HepG2 (cell line): ENCODE measurements around the gene PRDM10. TPM values are rescaled to one million over a fixed set of nuclear protein-coding genes. Genes with fewer than 3 reads are reported as not detected.

Source experiments
- ATF3 ChIP-seq: sonication (generic); formaldehyde crosslinking; IDR thresholded peaks from 2 replicates; pipeline ENCODE4 v1.4.0; 2020; ENCODE audit warnings: missing genetic modification reagents
- BRCA1 ChIP-seq: sonication (generic); formaldehyde crosslinking; IDR thresholded peaks from 2 replicates; pipeline ENCODE4 v1.4.0; 2020; ENCODE audit warnings: missing genetic modification reagents
- ERF ChIP-seq: IDR thresholded peaks from 2 replicates; pipeline ENCODE4 v1.6.1; 2018; ENCODE audit warnings: missing biosample characterization, missing genetic modification reagents
- MIXL1 ChIP-seq: IDR thresholded peaks from 2 replicates; pipeline ENCODE4 v1.6.1; 2016
- NR2C2 ChIP-seq: sonication (generic); formaldehyde crosslinking; IDR thresholded peaks from 2 replicates; pipeline ENCODE4 v1.4.0; 2020; ENCODE audit warnings: missing genetic modification reagents, mild to moderate bottlenecking, moderate library complexity, borderline replicate concordance
- NR2F2 ChIP-seq: IDR thresholded peaks from 2 replicates; pipeline ENCODE4 v1.6.1; 2012; ENCODE audit warnings: low read depth, inconsistent platforms, borderline replicate concordance
- PRPF4 ChIP-seq: fragments of 200-400 bp; formaldehyde crosslinking; IDR thresholded peaks from 2 replicates; pipeline ENCODE4 v1.6.1; 2016; ENCODE audit warnings: low read length, low read depth; ENCODE audit not compliant: poor library complexity, severe bottlenecking
- SOX5 ChIP-seq: IDR thresholded peaks from 2 replicates; pipeline ENCODE4 v1.6.1; 2016; ENCODE audit warnings: borderline replicate concordance
- TEAD3 ChIP-seq: optimal IDR thresholded peaks from 2 replicates; pipeline ENCODE3; 2016; ENCODE audit warnings: borderline replicate concordance
- TFAP4 ChIP-seq: sonication (generic); IDR thresholded peaks from 2 replicates; pipeline ENCODE4 v1.6.1; 2016; ENCODE audit warnings: low read depth, borderline replicate concordance
- TFE3 ChIP-seq: IDR thresholded peaks from 2 replicates; pipeline ENCODE4 v1.6.1; 2016
- YEATS2 ChIP-seq: sonication (generic); formaldehyde crosslinking; IDR thresholded peaks from 2 replicates; pipeline ENCODE4 v1.4.0; 2020; ENCODE audit warnings: missing genetic modification reagents, borderline replicate concordance
- ZNF33B ChIP-seq: sonication (generic); formaldehyde crosslinking; IDR thresholded peaks from 2 replicates; pipeline ENCODE4 v1.5.1; 2020; ENCODE audit warnings: mild to moderate bottlenecking, missing genetic modification reagents
- ZNF580 ChIP-seq: IDR thresholded peaks from 2 replicates; pipeline ENCODE4 v1.6.1; 2016; ENCODE audit warnings: low read depth, borderline replicate concordance
- ZNF710 ChIP-seq: sonication (generic); formaldehyde crosslinking; IDR thresholded peaks from 2 replicates; pipeline ENCODE4 v1.5.0; 2020; ENCODE audit warnings: mild to moderate bottlenecking, missing genetic modification reagents, borderline replicate concordance
- ZNF720 ChIP-seq: sonication (generic); formaldehyde crosslinking; IDR thresholded peaks from 2 replicates; pipeline ENCODE4 v1.4.0; 2020; ENCODE audit warnings: missing genetic modification reagents
- ZNF883 ChIP-seq: sonication (generic); formaldehyde crosslinking; IDR thresholded peaks from 2 replicates; pipeline ENCODE4 v1.5.1; 2020; ENCODE audit warnings: mild to moderate bottlenecking, missing genetic modification reagents; ENCODE audit errors: not compliant biosample characterization
- polyA plus RNA-seq, 8 experiments: library from polyadenylated mRNA; depleted of rRNA in 3 of 8; stranded (reverse) in 7 of 8; unstranded in 1 of 8; fragments of >200 nt; fragmentation: Illumina TruSeq in 4 of 8; extraction: Trizol in 4 of 8; gene quantifications; 2 replicates each; pipeline versions ENCODE4 v1.2.1 to v1.2.3, GENCODE V29; 2011 to 2016; ENCODE audit warnings: low read depth in 4 of 8, missing spikeins in 1 of 8, mixed read lengths in 1 of 8; ENCODE audit not compliant: insufficient read depth in 1 of 8
- total RNA-seq, 5 experiments: library from RNA; depleted of rRNA; stranded (reverse); fragments of >200 nt; fragmentation: Illumina TruSeq; extraction: Trizol; gene quantifications; 2 replicates each; pipeline ENCODE4 v1.2.3, GENCODE V29; 2016; ENCODE audit warnings: low read depth in 1 of 5
- TF ChIP-seq, protein P1 (sequence below): IDR thresholded peaks from 2 replicates; pipeline ENCODE4 v1.6.1; 2016; ENCODE audit warnings: mild to moderate bottlenecking, missing biosample characterization, missing genetic modification reagents
- TF ChIP-seq, protein P2 (sequence below): IDR thresholded peaks from 2 replicates; pipeline ENCODE4 v1.6.1; 2016; ENCODE audit warnings: mild to moderate bottlenecking
- TF ChIP-seq, protein P3 (sequence below): sonication (generic); formaldehyde crosslinking; IDR thresholded peaks from 2 replicates; pipeline ENCODE4 v1.5.1; 2020; ENCODE audit warnings: missing genetic modification reagents, mild to moderate bottlenecking, borderline replicate concordance

The PRDM10 gene
- total and polyA plus RNA-seq, 2 of the 13 experiments (the other 11 are each of a cell fraction or from before 2014, with no cell fraction given) = 5.7 to 5.8 TPM

GRCh38 chr11:129992161-129992944, 10.3 kb downstream of the PRDM10 start (continued):
- no peak for TF ChIP-seq PRPF4
- TF ChIP-seq TFE3 (CRISPR knock-in tag) = 0 out of 2 replicates have a peak, but pooled peaks have one; percentile 16
- no peak for TF ChIP-seq ZNF720 (CRISPR knock-in tag)
- peak; percentile 47; the same call in 1 of the 2 replicates for TF ChIP-seq MIXL1 (CRISPR knock-in tag)
- TF ChIP-seq, protein P1, sequence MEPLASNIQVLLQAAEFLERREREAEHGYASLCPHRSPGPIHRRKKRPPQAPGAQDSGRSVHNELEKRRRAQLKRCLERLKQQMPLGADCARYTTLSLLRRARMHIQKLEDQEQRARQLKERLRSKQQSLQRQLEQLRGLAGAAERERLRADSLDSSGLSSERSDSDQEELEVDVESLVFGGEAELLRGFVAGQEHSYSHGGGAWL (CRISPR knock-in tag) = no peak
- no peak for TF ChIP-seq ZNF33B
- TF ChIP-seq BRCA1 = 0 out of 2 replicates have a peak, but pooled peaks have one; percentile 47
- TF ChIP-seq YEATS2 (CRISPR knock-in tag) = no peak
- peak; percentile 47 for TF ChIP-seq SOX5 (CRISPR knock-in tag)
- TF ChIP-seq ATF3 (CRISPR knock-in tag) = peak; percentile 82
- no peak for TF ChIP-seq ZNF710 (CRISPR knock-in tag)
- TF ChIP-seq ZNF883 (CRISPR knock-in tag) = no peak
- TF ChIP-seq NR2F2 = no peak
- TF ChIP-seq, protein P2, sequence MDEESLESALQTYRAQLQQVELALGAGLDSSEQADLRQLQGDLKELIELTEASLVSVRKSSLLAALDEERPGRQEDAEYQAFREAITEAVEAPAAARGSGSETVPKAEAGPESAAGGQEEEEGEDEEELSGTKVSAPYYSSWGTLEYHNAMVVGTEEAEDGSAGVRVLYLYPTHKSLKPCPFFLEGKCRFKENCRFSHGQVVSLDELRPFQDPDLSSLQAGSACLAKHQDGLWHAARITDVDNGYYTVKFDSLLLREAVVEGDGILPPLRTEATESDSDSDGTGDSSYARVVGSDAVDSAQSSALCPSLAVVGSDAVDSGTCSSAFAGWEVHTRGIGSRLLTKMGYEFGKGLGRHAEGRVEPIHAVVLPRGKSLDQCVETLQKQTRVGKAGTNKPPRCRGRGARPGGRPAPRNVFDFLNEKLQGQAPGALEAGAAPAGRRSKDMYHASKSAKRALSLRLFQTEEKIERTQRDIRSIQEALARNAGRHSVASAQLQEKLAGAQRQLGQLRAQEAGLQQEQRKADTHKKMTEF (CRISPR knock-in tag) = peak; percentile 33; the same call in 1 of the 2 replicates
- TF ChIP-seq ZNF580 (CRISPR knock-in tag) = peak; percentile 69; the same call in 1 of the 2 replicates
- peak; percentile 68 for TF ChIP-seq ERF (CRISPR knock-in tag)
- TF ChIP-seq NR2C2 = no peak
- TF ChIP-seq, protein P3, sequence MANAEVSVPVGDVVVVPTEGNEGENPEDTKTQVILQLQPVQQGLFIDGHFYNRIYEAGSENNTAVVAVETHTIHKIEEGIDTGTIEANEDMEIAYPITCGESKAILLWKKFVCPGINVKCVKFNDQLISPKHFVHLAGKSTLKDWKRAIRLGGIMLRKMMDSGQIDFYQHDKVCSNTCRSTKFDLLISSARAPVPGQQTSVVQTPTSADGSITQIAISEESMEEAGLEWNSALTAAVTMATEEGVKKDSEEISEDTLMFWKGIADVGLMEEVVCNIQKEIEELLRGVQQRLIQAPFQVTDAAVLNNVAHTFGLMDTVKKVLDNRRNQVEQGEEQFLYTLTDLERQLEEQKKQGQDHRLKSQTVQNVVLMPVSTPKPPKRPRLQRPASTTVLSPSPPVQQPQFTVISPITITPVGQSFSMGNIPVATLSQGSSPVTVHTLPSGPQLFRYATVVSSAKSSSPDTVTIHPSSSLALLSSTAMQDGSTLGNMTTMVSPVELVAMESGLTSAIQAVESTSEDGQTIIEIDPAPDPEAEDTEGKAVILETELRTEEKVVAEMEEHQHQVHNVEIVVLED (CRISPR knock-in tag) = no peak; the same call in 1 of the 2 replicates
- peak; percentile 19; the same call in 1 of the 2 replicates for TF ChIP-seq TFAP4
- peak; percentile 47 for TF ChIP-seq TEAD3 (CRISPR knock-in tag)
